NK-92 treated with Interleukin-12 subunit alpha and Interleukin-12 subunit beta, amount 100 ng/mL, for 24 hours (cell line): ENCODE results near the gene TMA7.
A peak's percentile ranks its signal among the peaks of the same experiment; 100 is the strongest.
"Not testable (repeated sequence)": the region's sequence is repeated elsewhere in the genome, so short reads cannot be mapped to it uniquely, and the experiment has no call there.

Experiments used
- DNase-seq: peaks from one replicate; lab custom pipeline; 2025; lab: John Stamatoyannopoulos, UW

The TMA7 gene

DNA sequence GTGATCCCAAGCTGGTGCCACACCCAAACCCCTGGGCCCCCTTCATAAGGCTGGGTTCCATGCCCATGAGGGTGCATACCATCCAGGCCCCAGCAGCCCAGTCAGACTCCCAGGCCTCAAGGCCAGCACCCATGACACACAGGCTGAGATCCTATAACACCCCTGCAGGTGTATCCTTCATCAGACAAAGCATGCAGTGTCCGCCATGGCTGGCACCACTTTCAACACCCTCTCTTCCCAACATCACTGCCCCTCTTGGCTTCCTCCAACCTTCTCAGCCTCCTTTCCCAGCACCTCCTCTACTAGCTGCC is 3.6 kb upstream of the TMA7 start:
- DNase-seq = no peak

DNA sequence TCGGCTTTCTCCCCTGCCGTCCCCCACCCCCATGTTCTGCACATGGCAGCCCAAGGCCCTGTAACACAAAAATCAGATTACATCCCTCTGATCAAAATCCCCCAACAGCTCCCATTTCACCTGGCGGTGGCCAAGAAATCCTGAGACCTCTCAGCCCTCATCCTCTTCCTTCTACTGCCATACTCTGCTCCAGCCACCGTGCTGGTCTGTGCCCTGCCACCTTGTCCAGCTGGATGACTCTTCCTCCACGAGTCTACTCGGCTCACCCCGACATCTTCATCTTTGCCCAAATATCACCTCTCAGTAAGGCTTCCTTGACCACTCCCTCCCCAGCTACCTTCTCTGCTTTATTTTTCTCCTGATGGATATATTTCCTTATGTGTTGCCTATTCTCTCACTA is 3.2 kb upstream of the TMA7 start:
- DNase-seq = no peak

DNA sequence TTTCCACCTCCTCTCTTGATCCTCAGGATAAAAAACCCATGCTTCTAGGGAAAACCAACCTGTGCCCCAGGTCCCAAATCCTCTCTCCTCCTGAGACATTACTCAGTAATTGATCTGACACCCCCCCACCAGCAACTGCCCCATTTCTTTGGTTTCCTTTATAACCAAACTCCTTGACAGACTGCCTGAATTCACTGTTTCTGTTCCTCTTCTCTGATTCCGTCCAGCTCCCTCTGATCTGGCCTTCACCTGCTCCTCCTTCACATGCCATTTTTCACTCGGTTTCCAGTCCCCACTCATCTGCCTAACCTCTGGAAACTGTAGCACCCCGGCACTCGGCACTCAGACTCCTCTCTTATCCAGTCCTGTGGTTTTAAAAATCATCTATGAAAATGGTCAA is 2.2 kb upstream of the TMA7 start:
- DNase-seq = no peak

DNA sequence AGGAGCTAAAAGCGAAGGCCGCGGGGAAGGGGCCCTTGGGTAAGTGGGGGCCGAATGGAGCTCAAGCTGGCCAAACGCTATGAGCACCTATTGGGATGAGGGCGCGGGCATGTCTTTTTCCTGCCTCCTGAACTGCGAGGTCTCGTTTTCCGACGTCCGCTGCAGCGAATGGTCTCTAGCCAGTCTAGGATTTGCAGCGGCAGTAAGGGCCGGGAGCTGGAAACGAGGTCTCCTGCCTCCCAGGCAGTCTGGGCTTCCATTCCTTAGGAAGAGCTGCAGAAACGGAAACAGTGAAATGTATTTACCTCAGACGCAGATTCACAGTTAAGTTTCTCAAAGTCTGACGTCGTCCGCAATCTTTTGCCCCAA is 517 bp downstream of the TMA7 start:
- no peak for DNase-seq

DNA sequence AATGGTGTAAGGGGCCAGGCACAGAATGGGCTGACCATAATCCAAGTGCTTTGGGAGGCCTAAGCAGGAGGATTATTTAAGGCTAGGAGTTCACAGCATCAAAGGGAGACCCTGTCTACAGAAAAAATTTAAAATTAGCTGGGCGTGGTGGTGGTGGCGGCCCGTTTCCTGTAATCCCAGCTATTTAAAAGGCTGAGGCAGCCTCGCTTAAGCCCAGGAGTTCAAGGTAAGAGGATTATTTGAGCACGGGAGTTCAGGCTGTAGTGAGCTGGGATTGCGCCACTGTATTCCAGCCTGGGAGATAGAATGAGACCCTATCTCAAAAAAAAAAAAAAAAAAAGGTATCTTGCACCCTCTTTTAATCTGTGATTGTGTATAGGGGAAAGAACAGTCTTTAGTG is 1.9 kb downstream of the TMA7 start:
- no peak for DNase-seq

DNA sequence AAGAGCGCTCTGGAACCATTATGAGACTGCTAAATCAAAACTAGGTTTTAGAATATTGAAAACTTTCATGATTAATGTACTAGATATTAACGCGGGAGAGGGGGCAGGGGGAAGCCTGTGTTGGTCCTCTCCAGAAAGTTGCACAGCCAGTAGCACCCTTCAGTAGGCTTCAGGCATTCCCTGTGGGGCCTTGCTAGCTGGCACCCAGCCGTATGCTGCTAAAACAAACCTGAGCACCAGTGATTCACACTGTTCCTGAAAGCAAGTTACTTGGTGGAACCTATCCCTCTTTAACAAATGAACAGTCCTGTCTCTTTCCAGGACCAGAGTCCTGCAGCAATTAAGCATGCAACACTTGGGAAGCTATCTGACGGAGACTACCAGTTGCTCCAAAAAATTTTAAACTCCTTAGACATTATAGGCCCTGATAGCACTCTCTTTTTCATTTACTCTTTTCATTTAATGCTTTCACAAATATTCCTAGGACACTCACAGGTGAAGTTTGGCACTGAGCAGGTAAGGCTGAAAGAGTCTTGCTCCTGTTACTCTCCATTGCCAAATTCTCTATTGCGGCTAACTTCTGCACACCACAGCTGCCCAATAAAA is 5.3 kb downstream of the TMA7 start:
- DNase-seq = no peak

DNA sequence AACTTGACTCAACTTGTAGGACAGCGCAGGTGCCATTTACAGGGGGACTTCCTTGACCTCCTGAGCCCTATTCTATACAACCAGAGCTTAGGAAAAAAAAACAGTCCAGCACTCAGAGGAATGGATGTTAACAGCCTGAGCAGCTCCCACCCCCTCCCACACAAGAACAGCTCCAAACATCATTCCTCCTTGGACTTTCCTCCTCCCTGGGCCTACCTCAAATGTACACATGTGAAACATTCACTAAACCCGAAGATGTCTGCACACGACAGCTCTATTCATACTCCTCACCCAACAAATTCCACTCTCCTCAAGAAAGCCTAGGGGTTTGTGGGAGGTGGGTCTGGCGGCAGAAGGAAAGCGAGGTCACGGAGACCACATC is 6.0 kb downstream of the TMA7 start:
- DNase-seq = no peak

DNA sequence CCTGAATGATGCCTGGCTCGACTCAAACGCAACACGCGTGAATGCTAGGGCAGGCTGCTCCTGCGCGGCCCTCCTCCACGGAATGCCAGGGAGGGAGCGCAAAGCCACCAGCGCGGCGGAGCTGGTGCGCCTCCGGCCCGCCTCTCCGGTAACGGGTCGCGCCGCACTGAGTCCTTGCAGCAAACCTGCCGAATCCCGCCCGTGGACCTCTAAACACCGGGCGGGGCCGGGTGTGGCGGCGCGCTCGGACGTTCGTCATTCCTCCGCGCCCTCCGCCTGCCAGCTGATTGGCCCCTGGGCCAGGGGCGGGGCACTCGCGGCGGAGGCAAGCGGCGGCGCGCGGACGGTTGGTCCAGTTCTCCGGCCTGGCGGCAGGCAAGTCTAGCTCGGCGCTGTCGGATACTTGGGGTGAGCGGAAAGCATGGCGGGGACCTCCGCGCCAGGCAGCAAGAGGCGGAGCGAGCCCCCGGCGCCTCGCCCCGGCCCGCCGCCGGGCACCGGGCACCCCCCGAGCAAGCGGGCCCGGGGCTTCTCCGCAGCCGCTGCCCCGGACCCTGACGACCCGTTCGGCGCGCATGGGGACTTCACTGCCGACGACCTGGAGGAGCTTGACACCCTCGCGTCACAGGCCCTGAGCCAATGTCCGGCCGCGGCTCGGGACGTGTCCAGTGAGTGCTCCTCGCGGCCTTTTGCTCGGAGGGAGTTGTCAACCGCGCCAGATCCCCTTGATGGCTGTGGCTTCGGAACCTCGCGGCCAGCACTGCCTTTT is 6.6 kb downstream of the TMA7 start, which contains the start of gene ATRIP:
TSS of gene ATRIP (plus strand) at position 313 of the 769 bp plus-strand sequence. CDS start at position 422, 109 bp downstream.
- DNase-seq = peak; percentile 74

DNA sequence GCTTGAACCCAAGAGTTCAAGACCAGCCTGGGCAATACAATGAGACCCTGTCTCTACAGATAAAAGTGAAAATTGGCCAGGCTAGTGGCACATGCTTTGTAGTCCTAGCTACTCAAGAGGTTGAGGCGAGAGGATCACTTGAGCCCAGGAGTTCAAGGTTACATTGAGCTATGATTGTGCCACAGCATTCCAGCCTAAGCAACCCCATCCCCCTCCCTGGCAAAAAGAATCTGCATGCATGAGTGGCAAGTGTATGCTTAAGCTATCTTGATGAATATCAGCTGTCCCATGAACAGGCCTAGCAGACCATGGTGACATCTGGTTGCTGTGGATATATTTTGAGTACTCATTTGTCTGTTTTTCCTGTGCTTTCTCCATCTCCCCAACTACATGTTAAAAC is 11.2 kb downstream of the TMA7 start:
- no peak for DNase-seq

DNA sequence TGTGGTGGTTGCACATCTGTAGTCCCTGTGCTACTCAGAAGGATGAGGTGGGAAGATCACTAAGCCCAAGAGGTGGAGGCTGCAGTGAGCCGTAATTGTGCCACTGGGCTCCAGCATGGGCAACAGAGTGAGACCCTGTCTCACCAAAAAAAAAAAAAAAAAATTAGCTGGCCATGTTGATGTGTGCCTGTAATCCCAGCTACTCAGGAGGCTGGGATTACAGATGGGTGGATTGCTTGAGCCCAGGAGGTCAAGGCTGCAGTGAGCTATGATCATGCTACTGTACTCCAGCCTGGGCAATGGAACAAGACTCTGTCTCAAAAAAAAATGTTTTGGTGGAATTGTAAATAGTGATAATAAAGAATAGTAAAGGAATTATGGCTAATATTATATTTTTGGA is 16.4 kb downstream of the TMA7 start:
- no peak for DNase-seq

DNA sequence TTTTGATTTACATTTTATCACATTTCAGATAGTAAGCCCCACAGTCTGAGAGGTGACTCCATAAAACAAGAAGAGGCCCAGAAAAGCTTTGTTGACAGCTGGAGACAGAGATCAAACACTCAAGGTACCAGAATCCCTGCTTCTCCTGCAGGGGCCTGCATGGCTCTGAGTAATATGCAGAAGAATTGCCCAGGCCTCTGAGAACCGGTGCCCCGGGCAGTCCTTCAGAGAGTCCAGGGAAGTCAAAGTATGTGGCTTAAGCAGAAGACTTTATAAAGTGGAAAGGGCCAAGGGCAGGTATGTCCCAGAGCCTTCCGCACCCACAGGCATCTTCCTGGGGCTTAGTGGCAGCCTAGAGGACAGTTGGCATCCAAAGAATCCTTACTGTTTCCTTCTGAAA is 19.3 kb downstream of the TMA7 start:
- no peak for DNase-seq

DNA sequence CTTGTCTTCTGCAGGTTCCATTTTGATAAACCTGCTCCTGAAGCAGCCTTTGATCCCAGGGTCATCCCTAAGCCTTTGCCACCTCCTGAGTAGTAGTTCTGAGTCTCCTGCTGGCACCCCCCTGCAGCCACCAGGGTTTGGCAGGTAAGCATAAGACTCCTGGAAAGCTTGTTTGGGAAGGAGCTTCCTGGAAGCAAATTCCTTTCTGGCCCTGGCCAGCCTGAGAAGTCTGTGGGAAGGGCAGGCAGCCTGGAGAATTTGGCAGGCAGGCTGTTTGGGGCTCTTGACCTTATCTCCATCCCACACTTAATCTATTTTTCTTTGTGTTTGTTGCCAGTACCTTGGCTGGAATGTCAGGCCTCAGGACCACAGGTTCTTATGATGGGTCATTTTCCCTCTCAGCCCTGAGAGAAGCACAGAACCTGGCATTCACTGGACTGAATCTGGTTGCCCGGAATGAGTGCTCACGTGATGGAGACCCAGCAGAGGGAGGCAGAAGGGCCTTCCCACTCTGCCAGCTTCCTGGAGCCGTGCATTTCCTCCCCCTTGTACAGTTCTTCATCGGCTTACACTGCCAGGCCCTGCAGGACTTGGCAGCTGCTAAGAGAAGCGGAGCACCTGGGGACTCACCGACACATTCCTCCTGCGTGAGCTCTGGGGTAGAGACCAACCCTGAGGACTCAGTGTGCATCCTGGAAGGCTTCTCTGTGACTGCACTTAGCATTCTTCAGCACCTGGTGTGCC is 19.9 kb downstream of the TMA7 start:
- DNase-seq = no peak

DNA sequence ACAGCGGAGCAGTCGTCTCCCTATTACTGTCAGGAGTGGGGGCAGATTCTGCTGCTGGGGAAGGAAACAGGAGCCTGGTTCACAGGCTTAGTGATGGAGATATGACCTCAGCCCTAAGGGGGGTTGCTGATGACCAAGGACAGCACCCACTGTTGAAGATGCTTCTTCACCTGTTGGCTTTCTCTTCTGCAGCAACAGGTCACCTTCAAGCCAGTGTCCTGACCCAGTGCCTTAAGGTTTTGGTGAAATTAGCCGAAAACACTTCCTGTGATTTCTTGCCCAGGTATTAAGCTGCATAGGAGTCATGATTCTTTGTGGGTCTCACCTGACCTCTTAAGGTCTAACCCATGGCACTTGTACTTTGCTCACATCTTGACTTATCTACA is 20.5 kb downstream of the TMA7 start:
- DNase-seq = no peak

DNA sequence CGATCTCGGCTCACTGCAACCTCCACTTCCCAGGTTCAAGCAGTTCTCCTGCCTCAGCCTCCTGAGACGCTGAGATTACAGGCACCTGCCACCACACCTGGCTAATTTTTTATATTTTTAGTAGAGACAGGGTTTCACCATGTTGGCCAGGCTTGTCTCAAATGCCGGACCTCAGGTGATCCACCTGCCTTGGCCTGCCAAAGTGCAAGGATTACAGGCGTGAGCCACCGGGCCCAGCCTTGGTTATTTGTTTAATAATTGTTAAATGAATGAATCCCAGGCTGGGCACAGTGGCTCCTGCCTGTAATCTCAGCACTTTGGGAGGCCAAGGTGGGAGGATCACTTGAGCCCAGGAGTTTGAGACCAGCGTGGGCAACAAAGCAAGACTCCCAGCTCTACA is 21.7 kb downstream of the TMA7 start:
- not testable (repeated sequence) for DNase-seq

DNA sequence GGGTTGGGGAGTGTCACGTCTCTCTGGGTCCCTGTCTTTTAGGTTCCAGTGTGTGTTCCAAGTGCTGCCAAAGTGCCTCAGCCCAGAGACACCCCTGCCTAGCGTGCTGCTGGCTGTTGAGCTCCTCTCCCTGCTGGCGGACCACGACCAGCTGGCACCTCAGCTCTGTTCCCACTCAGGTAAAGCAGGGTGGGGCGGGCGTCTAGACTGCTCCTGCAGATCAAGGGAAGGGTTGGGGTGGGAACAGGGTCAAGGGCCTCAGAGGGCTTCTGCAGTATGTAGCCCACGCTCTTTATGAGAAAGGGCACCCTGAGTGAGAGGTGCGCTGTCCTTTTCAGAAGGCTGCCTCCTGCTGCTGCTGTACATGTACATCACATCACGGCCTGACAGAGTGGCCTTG is 23.6 kb downstream of the TMA7 start:
- DNase-seq = no peak

DNA sequence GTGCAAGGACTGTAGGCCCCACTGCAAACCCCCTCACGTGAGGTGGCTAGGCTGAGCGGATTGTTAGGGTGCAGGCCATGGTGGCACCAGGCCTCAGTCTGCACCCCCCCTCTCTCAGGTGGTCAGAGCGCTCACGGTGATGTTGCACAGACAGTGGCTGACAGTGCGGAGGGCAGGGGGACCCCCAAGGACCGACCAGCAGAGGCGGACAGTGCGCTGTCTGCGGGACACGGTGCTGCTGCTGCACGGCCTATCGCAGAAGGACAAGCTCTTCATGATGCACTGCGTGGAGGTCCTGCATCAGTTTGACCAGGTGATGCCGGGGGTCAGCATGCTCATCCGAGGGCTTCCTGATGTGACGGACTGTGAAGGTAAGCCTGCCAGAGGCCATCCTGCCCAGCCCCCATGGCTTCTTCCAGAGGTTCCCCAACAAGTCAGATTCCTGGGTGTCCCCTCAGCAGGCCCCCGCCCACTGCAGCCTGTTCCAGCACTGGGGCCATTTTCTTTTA is 24.7 kb downstream of the TMA7 start:
- no peak for DNase-seq

DNA sequence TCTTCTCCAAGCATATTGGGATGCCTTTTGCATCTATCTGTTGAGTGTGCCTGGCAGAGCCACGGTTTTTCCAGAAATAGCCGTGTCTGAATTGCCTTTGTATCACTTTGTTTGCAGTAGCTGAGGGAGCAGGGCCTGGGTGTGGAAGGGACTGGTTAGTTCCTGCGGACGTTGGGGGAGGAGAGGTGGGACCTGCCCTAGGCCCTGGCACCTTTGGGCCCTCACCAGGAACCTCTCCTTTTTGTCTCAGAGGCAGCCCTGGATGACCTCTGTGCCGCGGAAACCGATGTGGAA is 25.1 kb downstream of the TMA7 start:
- DNase-seq = no peak

DNA sequence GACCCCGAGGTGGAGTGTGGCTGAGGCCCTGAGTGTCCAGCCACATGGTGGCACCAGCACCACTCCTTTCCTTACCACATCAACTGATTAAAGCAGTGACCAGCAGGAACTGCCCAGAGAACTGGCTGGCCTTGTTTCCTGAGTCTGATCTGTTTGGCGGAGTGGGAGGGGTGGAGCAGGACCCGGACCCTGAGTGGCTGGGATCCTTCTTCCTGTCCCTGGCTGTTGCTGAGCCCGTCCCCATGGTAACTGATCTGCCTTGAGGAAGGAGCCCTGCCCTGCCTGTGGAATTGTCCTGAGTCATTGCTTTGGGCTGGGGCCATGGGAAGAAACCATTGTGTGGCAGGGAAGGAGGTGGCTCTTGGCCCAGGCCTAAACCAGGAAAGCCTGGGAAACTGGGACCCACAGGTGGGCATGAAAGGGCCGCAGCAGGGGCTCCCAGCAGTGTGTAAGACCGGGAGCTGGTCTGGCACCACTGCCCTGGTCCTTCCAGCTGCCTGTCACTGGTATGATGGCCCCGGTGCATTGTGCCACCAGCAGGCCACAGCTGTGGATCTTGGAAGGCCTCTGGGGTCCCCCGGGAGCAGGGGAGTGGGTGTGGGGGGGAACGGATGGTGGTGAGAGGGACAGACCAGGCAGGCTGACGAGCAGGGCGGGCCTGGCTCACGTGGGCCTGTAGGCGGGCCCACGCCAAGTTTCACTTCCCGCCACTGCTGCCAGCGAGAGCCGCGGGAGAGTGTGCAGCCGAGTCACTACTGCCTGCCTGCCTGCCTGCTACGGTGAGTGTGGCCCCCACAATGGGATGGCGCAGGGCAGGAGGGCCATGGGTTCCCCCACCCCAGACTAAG is 25.7 kb downstream of the TMA7 start:
- peak; percentile 46 for DNase-seq

DNA sequence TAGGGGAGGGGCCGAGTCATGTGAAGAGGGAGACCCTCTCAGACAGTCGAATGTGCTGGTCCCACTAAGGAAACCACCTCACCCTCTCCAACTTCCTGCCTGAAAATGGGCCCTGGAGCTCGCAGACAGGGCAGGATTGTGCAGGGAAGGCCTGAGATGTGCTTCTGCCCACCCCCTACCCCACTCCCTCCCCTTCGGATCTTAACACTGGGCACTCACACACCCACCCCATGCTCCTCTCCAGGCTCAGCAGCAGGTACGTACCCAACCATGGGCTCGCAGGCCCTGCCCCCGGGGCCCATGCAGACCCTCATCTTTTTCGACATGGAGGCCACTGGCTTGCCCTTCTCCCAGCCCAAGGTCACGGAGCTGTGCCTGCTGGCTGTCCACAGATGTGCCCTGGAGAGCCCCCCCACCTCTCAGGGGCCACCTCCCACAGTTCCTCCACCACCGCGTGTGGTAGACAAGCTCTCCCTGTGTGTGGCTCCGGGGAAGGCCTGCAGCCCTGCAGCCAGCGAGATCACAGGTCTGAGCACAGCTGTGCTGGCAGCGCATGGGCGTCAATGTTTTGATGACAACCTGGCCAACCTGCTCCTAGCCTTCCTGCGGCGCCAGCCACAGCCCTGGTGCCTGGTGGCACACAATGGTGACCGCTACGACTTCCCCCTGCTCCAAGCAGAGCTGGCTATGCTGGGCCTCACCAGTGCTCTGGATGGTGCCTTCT is 26.5 kb downstream of the TMA7 start:
- DNase-seq = no peak

DNA sequence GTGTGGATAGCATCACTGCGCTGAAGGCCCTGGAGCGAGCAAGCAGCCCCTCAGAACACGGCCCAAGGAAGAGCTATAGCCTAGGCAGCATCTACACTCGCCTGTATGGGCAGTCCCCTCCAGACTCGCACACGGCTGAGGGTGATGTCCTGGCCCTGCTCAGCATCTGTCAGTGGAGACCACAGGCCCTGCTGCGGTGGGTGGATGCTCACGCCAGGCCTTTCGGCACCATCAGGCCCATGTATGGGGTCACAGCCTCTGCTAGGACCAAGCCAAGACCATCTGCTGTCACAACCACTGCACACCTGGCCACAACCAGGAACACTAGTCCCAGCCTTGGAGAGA is 27.0 kb downstream of the TMA7 start:
- no peak for DNase-seq

DNA sequence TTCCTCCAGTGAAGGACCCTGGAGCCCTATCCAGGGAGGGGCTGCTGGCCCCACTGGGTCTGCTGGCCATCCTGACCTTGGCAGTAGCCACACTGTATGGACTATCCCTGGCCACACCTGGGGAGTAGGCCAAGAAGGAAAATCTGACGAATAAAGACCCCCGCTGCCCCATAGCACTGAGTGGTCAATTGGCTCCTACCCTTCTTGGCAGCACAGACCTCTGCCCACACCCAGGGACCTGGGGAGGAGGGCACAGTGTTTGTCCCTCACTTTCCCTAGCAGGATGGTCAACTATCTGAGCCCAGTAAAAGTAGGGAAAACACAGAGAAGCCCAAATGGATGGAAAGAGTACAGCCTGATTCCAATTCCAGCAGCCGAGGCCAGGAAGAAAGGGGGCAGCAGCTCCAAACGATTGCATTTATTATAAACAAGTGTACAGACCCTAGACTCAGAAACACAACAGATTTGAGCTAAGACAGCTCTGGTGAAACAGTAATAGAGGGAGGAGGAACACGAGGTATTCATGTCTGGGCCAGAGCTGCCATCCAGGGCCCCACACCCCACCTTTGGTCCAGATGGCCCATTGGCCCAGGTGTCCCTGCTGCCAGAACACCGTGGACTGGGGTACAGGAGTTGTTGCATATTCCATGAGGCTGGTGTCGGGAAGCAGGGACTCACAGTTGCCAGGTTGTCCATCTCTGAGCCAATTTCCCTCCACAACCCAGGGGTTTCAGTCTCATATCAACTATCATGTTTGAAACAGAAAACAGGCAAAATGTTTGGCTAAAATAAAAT is 27.6 kb downstream of the TMA7 start:
- DNase-seq = no peak
